Psoas muscle (tissue), 8 donors: ENCODE data around the gene GPATCH1. TPM values are rescaled to one million over a fixed set of nuclear protein-coding genes. Genes with fewer than 3 reads are reported as not detected.

Experiments
- ATAC-seq, 4 donors: fragments of 200-7000 bp; cut with Tn5 transposase; one replicate each; pipeline ENCODE4 v1.9.1; 2020; ENCODE audit warnings: moderate library complexity in 3 of 4, mild to moderate bottlenecking in 2 of 4
- DNase-seq, 2 donors: peaks; one replicate each; pipeline ENCODE4 v3.0.0-alpha.2; 2020
- H3K27ac ChIP-seq: fragments of 200-600 bp; one replicate; pipeline ENCODE4 v1.8.0; 2022
- H3K27me3 ChIP-seq, 3 donors: fragments of 200-600 bp in 1 of 3; one replicate each; pipeline versions ENCODE4 v1.6.1 to v1.8.0; 2013 to 2022; ENCODE audit warnings: low read length in 2 of 3, mild to moderate bottlenecking in 2 of 3, moderate library complexity in 1 of 3; ENCODE audit not compliant: insufficient read depth in 3 of 3
- H3K36me3 ChIP-seq, 2 donors: fragments of 200-600 bp in 1 of 2; one replicate each; pipeline versions ENCODE4 v1.6.1 to v1.8.0; 2013 to 2022; ENCODE audit warnings: low read depth in 1 of 2, mild to moderate bottlenecking in 1 of 2, moderate library complexity in 1 of 2; ENCODE audit not compliant: insufficient read depth in 1 of 2
- H3K4me1 ChIP-seq: fragments of 200-600 bp; one replicate; pipeline ENCODE4 v1.8.0; 2022
- H3K4me3 ChIP-seq: fragments of 200-600 bp; one replicate; pipeline ENCODE4 v1.8.0; 2022; ENCODE audit warnings: mild to moderate bottlenecking
- H3K9me3 ChIP-seq: fragments of 200-600 bp; one replicate; pipeline ENCODE4 v1.8.0; 2022
- WGBS, 3 donors: extraction: QIAGEN DNeasy Blood & Tissue Kit; methylation state at CpG; one replicate each; pipeline versions ENCODE4 v1.1.6 to v1.1.7; 2013; 5-methylcytosine and 5-hydroxymethylcytosine counted together
- intact Hi-C, 2 donors: fragments of 100-400 bp; cut with DNase I; formaldehyde crosslinking; loops; one replicate each; pipeline versions ENCODE4 v1.11.0 to v1.14.2; 2022
- polyA plus RNA-seq, 3 donors: library from polyadenylated mRNA; stranded (reverse); fragments of 200-250 nt; gene quantifications; one replicate each; pipeline ENCODE4 v1.2.3, GENCODE V29; 2013
- total RNA-seq, 4 donors: library from RNA; stranded (reverse); fragmentation: NEBNext Ultra II Directional in 2 of 4; extraction: Animal tissue kit (Norgen Biotek cat#: 25700) in 2 of 4; gene quantifications; one replicate each; pipeline versions ENCODE4 v1.2.1 to v1.2.4, GENCODE V29; 2021 to 2023
- TF ChIP-seq, protein P1 (sequence below): fragments of 200-600 bp; IDR thresholded peaks from one replicate; pipeline ENCODE4 v1.8.0; 2022; ENCODE audit warnings: antibody characterized with exemption
- donor health status: healthy with polysubstance abuse.
- donor health status: DM: no; HTN: no; CAD: no; lungs with moderate emphysema.
- donor health status: Bipolar disorder and iron deficiency.
- donor health status: healthy.
- donor health status: DM: yes; HTN: yes; CAD: no.
- donor health status: DM: no; HTN: no; CAD: no.
- donor health status: DM: no; HTN: no; CAD: no.
- donor health status: DM: yes; HTN: yes; CAD: no.

GPATCH1 gene
- total and polyA plus RNA-seq, 7 donors, result 3.1 to 7.5 (median 4.2) TPM

DNA sequence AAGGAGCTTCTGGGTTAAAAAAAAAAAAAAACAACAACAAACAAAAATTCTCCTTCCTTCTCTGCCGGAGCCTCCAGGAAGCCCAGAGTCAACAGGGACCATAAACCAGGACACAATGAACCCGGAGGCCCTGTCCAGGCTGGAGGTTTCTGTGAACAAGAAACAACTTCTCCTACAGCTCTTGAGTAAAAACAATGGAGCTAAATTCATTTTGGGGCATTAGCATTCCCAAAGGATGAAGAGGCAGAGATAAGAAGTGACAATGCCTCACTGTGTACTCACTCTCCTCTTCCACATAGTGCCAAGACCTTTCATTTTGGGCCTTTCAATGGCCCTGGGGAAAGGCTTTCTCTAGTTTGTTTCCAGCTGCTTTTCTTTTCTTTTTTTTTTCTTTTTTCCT, 25.3 kb upstream of the GPATCH1 start:
- DNase-seq (no peak), ATAC-seq (no peak)
- H3K27ac ChIP-seq, result no peak overlapping the region
- intact Hi-C loops, result no loop called here
- H3K36me3 ChIP-seq, result no peaks in the 10 kb centered on the region
- H3K27me3 ChIP-seq, result peaks cover 0 to 10% (median 0%) of the 10 kb centered on the region in 3 donors
- TF ChIP-seq, protein P1, sequence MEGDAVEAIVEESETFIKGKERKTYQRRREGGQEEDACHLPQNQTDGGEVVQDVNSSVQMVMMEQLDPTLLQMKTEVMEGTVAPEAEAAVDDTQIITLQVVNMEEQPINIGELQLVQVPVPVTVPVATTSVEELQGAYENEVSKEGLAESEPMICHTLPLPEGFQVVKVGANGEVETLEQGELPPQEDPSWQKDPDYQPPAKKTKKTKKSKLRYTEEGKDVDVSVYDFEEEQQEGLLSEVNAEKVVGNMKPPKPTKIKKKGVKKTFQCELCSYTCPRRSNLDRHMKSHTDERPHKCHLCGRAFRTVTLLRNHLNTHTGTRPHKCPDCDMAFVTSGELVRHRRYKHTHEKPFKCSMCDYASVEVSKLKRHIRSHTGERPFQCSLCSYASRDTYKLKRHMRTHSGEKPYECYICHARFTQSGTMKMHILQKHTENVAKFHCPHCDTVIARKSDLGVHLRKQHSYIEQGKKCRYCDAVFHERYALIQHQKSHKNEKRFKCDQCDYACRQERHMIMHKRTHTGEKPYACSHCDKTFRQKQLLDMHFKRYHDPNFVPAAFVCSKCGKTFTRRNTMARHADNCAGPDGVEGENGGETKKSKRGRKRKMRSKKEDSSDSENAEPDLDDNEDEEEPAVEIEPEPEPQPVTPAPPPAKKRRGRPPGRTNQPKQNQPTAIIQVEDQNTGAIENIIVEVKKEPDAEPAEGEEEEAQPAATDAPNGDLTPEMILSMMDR, result no peak
- H3K4me1 ChIP-seq, result no peaks in the 10 kb centered on the region
- WGBS, 3 donors, result 20 to 43% (median 25%) methylated on average over 2 of the region's 2 CpGs
- H3K9me3 ChIP-seq, result no peaks in the 10 kb centered on the region
- no peak overlapping the region for H3K4me3 ChIP-seq

DNA sequence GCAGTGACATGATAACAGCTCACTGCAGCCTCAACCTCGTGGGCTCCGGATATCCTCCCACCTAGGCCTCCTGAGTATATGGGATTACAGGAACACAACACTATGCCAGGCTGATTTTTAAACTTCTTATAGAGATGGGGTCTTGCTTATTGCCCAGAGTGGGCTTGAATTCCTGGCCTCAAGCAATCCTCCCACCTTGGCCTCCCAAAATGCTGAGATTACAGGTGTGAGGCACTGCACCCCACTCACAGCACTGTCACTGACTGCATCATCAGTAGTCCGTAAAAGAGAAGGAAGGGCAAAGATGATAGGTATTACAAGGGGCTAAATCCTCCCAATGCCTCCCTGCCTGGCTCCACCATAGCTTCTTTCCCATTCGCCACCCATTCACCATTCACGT, 20.4 kb upstream of the GPATCH1 start:
- H3K4me3 ChIP-seq, result no peak overlapping the region
- intact Hi-C loops, result no loop called here
- 79 to 83% (median 80%) methylated on average over 5 of the region's 5 CpGs for WGBS, 3 donors
- ATAC-seq (no peak), DNase-seq (no peak)
- no peaks in the 10 kb centered on the region for H3K4me1 ChIP-seq
- no peak overlapping the region for H3K27ac ChIP-seq
- TF ChIP-seq, protein P1, result no peak
- peaks cover 0 to 53% (median 9%) of the 10 kb centered on the region in 3 donors for H3K27me3 ChIP-seq
- H3K36me3 ChIP-seq, result no peaks in the 10 kb centered on the region
- no peaks in the 10 kb centered on the region for H3K9me3 ChIP-seq

DNA sequence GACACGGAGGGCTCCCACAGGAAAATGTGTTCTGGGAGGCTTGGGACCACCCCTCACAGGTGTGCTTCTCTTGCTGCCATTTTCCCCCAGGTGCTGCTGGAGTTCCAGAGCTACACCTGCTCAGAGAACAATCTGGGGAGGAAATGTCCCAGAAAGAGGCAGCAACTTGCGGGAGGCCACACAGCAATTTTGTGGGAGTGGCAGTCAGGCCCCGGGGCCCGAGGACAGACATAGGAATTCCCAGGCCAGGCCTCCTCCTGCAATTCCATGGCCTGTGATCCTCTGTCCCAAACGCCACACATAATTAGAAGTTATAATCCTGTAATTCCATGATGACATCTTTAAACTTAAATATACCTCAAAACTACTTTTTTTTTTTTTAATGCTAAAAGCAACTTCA, 18.1 kb upstream of the GPATCH1 start:
- Histone ChIP-seq H3K36me3 (no peaks in the 10 kb centered on the region), H3K27ac (no peak overlapping the region), H3K4me3 (no peak overlapping the region), H3K9me3 (no peaks in the 10 kb centered on the region), H3K4me1 (no peaks in the 10 kb centered on the region), H3K27me3 (peaks cover 0 to 63% (median 11%) of the 10 kb centered on the region in 3 donors)
- WGBS, 3 donors, result 78 to 83% (median 80%) methylated on average over 5 of the region's 5 CpGs
- intact Hi-C loops, result no loop called here
- ATAC-seq (no peak), DNase-seq (no peak)
- TF ChIP-seq, protein P1, result no peak

DNA sequence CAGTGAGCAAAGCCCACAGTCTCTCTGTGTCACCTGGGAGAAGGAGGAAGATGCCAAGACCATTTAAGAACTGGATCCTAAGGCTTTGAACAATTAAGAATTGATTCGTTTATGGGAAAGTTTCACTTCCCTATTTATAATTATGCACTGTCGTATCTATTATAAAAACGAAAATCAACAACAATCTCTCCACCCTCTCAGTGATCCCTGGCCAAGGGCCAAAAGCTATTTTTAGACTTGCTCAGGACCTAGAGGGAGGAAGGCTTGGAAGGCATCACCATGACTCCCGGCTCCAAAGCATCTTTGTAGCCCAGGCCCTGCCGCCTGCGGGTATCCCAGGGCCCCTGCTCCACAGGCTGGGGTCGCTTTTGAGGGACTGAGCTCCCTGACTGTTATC, 17.6 kb upstream of the GPATCH1 start:
- 17 to 23% (median 19%) methylated on average over 7 of the region's 7 CpGs for WGBS, 3 donors
- no peaks in the 10 kb centered on the region for H3K9me3 ChIP-seq
- no peaks in the 10 kb centered on the region for H3K4me1 ChIP-seq
- peak overlapping the region; percentile 61 for H3K4me3 ChIP-seq
- no peak overlapping the region for H3K27ac ChIP-seq
- DNase-seq, result no peak
- TF ChIP-seq, protein P1, result no peak
- intact Hi-C loops, result no loop called here
- H3K27me3 ChIP-seq, result peaks cover 0 to 63% (median 11%) of the 10 kb centered on the region in 3 donors
- no peak for ATAC-seq
- no peaks in the 10 kb centered on the region for H3K36me3 ChIP-seq

DNA sequence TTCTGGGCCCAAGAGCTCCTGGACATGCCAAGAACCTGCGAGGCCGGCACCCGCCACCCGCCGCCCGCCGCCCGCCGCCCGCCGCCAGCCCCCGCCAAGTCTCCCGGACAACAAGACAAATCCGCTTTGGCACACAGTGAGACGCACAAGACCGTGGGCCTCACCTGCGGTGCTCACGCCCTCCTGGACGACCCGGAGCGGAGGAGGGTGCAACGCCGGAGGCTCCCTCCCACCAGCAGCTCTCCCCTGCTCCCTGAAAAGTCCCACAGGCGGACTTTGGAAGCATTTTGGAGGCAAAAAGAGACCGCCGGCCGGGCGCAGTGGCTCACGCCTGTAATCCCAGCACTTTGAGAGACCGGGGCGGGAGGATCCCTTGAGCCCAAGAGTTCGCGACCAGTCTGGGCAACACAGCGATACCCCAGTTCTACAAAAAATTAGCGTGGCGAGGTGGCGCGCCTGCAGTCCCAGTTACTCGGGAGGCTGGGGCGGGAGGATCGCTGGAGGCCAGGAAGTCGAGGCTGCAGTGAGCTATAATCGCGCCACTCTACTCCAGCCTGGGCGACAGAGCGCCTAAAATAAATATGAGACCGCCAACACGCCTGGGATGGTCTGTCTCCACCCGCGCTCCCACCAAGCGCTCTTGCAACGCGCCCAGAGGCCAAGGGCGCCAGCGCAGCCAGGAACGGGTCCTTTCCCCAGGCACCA, 17.1 kb upstream of the GPATCH1 start:
- TF ChIP-seq, protein P1, result no peak

More for the DNA sequence above, 17.1 kb upstream of the GPATCH1 start:
- H3K9me3 ChIP-seq, result no peaks in the 10 kb centered on the region
- no peak for DNase-seq
- H3K36me3 ChIP-seq, result no peaks in the 10 kb centered on the region
- H3K4me1 ChIP-seq, result no peaks in the 10 kb centered on the region
- peaks cover 0 to 63% (median 11%) of the 10 kb centered on the region in 3 donors for H3K27me3 ChIP-seq
- no peak overlapping the region for H3K27ac ChIP-seq
- no peak for ATAC-seq
- peak overlapping the region; percentile 61 for H3K4me3 ChIP-seq
- intact Hi-C loops, result no loop called here
- 3 to 4% (median 4%) methylated on average over 51 to 56 of the region's 56 CpGs for WGBS, 3 donors
